Raji (cell line): ENCODE data around the gene CD79A.

Source experiments
- POLR2A ChIP-seq: IDR thresholded peaks from 2 replicates; pipeline ENCODE4 v1.6.1; 2011; ENCODE audit warnings: low read depth, low read length, control low read depth; ENCODE audit not compliant: insufficient read depth

Gene CD79A

GRCh38 chr19:41876847-41877832 is at the start of gene CD79A:
TSS of gene CD79A (plus strand) at chr19:41877279. CDS start at chr19:41877305, 26 bp downstream.
- peak; percentile 93 for TF ChIP-seq POLR2A

GRCh38 chr19:41837981-41838708 is 38.9 kb upstream of the CD79A start:
- TF ChIP-seq POLR2A: no peak

GRCh38 chr19:41839211-41839610 is 37.9 kb upstream of the CD79A start:
- TF ChIP-seq POLR2A: no peak

- no peak for TF ChIP-seq POLR2A
These were observed 33.7 kb upstream of the CD79A start for GRCh38 chr19:41843371-41843770.

GRCh38 chr19:41844601-41845000 is 32.5 kb upstream of the CD79A start, which contains the start of gene LYPD4:
TSS of gene LYPD4 (minus strand) at chr19:41844683. CDS start at chr19:41839285, 5,398 bp downstream.
- TF ChIP-seq POLR2A: no peak

- TF ChIP-seq POLR2A: no peak
These were observed 32.3 kb upstream of the CD79A start, which contains the start of gene DMRTC2 for GRCh38 chr19:41845001-41845050. TSS of gene DMRTC2 (plus strand) at chr19:41845042. CDS start at chr19:41847429, 2,387 bp downstream.

- TF ChIP-seq POLR2A: no peak
These were observed 32.0 kb upstream of the CD79A start for GRCh38 chr19:41845051-41845590.

- no peak for TF ChIP-seq POLR2A
These were observed 29.6 kb upstream of the CD79A start for GRCh38 chr19:41847351-41848105.

- TF ChIP-seq POLR2A: no peak
These were observed 28.4 kb upstream of the CD79A start for GRCh38 chr19:41848666-41849065.

GRCh38 chr19:41849067-41849466 is 28.0 kb upstream of the CD79A start:
- no peak for TF ChIP-seq POLR2A

- TF ChIP-seq POLR2A: no peak
These were observed 26.7 kb upstream of the CD79A start for GRCh38 chr19:41850381-41850780.

- TF ChIP-seq POLR2A: no peak
These were observed 25.6 kb upstream of the CD79A start for GRCh38 chr19:41851456-41851855.

- TF ChIP-seq POLR2A: no peak
These were observed 23.7 kb upstream of the CD79A start for GRCh38 chr19:41853344-41853743.

- TF ChIP-seq POLR2A: no peak
These were observed 23.3 kb upstream of the CD79A start for GRCh38 chr19:41853768-41854167.

GRCh38 chr19:41859213-41859617 is 17.9 kb upstream of the CD79A start:
- peak; percentile 54; the same call in 1 of the 2 replicates for TF ChIP-seq POLR2A
